ENCODE measurements around the gene REEP5. TPM values are rescaled to one million over a fixed set of nuclear protein-coding genes. Genes with fewer than 3 reads are reported as not detected.

Gene REEP5
- total and polyA plus RNA-seq, 4 experiments from 2014 or later = 55.6 to 117 (median 87.0) TPM

DNA sequence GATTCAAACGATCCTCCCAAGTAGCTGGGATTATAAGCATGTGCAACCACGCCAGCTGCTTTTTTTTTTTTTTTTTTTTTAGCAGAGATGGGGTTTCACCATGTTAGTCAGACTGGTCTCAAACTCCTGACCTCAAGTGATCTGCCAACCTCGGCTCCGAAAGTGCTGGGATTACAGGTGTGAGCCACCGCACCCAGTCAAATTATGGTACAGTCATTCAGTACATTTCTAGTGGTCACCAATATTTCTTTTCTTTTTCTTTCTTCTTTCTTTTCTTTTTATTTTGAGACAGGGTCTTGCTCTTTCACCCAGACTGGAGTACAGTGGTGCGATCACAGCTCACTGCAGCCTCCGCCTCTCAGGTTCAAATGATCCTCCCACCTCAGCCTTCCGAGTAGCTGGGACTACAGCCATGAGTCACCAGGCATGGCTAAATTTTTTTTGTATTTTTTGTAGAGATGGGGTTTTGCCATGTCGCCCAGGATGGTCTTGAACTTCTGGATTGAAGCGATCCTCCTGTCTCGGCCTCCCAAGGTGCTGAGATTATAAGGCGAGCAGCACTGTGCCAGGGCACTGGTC, 29.2 kb upstream of the REEP5 start:
- Mint-ChIP-seq H3K27me3 (peaks cover 0 to 2% of the 10 kb centered on the region in 2 donors), H3K4me1 (peaks cover 6 to 7% (median 6%) of the 10 kb centered on the region in 4 donors), H3K4me3 (no peak overlapping the region), H3K36me3 (peaks cover 0 to 4% of the 10 kb centered on the region in 2 donors), H3K9me3 (peaks cover 0 to 2% (median 0%) of the 10 kb centered on the region in 8 donors), H3K27ac (no peak overlapping the region)
- Histone ChIP-seq H3K27ac (ENCODE audit: low read depth, low read length) (no peak overlapping the region), H3K4me3 (ENCODE audit: low read length in 2 of 2) (no peak overlapping the region), H3K36me3 (ENCODE audit: insufficient read depth, low read length) (no peaks in the 10 kb centered on the region), H3K27me3 (ENCODE audit: insufficient read depth, low read length) (no peaks in the 10 kb centered on the region), H3K4me1 (ENCODE audit: insufficient read depth, low read length) (peaks cover 5% of the 10 kb centered on the region), H3K9me3 (ENCODE audit: control insufficient read depth in 1 of 2, low read length in 2 of 2) (no peaks in the 10 kb centered on the region)
- DNase-seq = no peak
- intact Hi-C loops (cut with micrococcal nuclease) = no loop called here
- ChIA-PET POLR2A (ENCODE audit: partially characterized antibody) (no interaction called here), CTCF (ENCODE audit: partially characterized antibody) (interaction anchor here (1.0 to 1.8 kb wide), 2 partner anchors 10 to 13 kb away, joined by 3 to 5 read pairs; no protein-coding TSS in a partner anchor)

DNA sequence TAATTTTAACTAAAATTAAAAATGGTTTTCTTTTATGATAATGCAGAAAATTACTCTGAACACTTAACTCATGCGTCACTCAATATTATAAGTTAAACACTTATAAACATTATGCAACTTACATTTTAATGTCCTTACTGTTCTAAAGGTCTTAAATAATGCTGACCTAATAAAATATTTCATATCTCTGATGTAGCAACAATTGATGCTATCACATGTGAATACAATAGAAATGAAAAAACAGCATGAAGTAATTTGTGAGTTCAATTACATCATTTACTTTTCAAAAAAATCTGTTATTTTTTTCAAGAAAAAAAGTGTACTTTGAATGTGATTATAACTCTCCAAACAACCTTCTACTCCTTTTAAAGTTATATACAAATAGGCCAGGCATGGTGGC, 26.4 kb upstream of the REEP5 start:
- CTCF ChIA-PET (ENCODE audit: partially characterized antibody) = interaction anchor here (1.0 kb wide), 1 partner anchor 47 kb away, joined by 3 read pairs; no protein-coding TSS in a partner anchor
- H3K36me3 Mint-ChIP-seq = peaks cover 0 to 2% of the 10 kb centered on the region in 2 donors
- peaks cover 0 to under 1% (median 0%) of the 10 kb centered on the region in 8 donors for H3K9me3 Mint-ChIP-seq

DNA sequence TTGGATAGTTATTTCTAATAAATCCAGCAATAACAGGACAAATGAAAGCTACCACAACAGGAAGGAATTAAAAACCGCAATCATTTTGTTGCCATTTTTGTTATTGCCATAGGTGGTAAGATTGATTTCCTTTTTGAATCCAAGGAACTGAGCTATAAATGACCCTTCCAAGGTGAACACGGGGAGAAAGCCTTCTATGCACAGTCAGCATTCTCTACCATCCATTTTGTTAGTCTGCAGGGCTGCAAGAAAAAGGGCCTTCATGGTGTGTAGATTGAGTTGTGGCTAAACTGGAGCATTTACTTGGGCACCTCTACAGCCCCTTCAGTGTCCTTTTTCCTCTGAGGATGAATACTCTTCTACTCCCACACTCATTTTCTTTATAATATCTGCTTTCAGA, 18.6 kb upstream of the REEP5 start:
- Mint-ChIP-seq H3K36me3 (no peaks in the 10 kb centered on the region), H3K4me3 (no peak overlapping the region), H3K27ac (no peak overlapping the region), H3K9me3 (no peaks in the 10 kb centered on the region), H3K4me1 (peaks cover under 1 to 6% (median 4%) of the 10 kb centered on the region in 4 donors), H3K27me3 (no peaks in the 10 kb centered on the region)
- no peaks in the 10 kb centered on the region for H3K36me3 ChIP-seq (ENCODE audit: insufficient read depth, low read length)
- DNase-seq = no peak
- H3K27ac ChIP-seq (ENCODE audit: low read depth, low read length) = no peak overlapping the region
- intact Hi-C loops (cut with micrococcal nuclease) = no loop called here
- H3K27me3 ChIP-seq (ENCODE audit: insufficient read depth, low read length) = no peaks in the 10 kb centered on the region
- H3K9me3 ChIP-seq (ENCODE audit: control insufficient read depth in 1 of 2, low read length in 2 of 2) = no peaks in the 10 kb centered on the region
- no peaks in the 10 kb centered on the region for H3K4me1 ChIP-seq (ENCODE audit: insufficient read depth, low read length)
- CTCF ChIA-PET (ENCODE audit: partially characterized antibody) = interaction anchor here (0.9 to 1.4 kb wide), 3 partner anchors 17 to 26 kb away, joined by 3 to 5 read pairs (median 3); no protein-coding TSS in a partner anchor
- POLR2A ChIA-PET (ENCODE audit: partially characterized antibody) = no interaction called here
- no peak overlapping the region for H3K4me3 ChIP-seq (ENCODE audit: low read length in 2 of 2)

More for the DNA sequence above, 26.4 kb upstream of the REEP5 start:
- Mint-ChIP-seq H3K27ac (no peak overlapping the region), H3K4me3 (no peak overlapping the region), H3K4me1 (peaks cover 11 to 17% (median 15%) of the 10 kb centered on the region in 4 donors), H3K27me3 (peaks cover 0 to under 1% of the 10 kb centered on the region in 2 donors)
- DNase-seq = no peak
- Histone ChIP-seq H3K4me1 (ENCODE audit: insufficient read depth, low read length) (peaks cover 10% of the 10 kb centered on the region), H3K36me3 (ENCODE audit: insufficient read depth, low read length) (no peaks in the 10 kb centered on the region), H3K4me3 (ENCODE audit: low read length in 2 of 2) (no peak overlapping the region), H3K9me3 (ENCODE audit: control insufficient read depth in 1 of 2, low read length in 2 of 2) (no peaks in the 10 kb centered on the region), H3K27ac (ENCODE audit: low read depth, low read length) (no peak overlapping the region), H3K27me3 (ENCODE audit: insufficient read depth, low read length) (no peaks in the 10 kb centered on the region)
- POLR2A ChIA-PET (ENCODE audit: partially characterized antibody) = no interaction called here
- intact Hi-C loops (cut with micrococcal nuclease) = no loop called here

DNA sequence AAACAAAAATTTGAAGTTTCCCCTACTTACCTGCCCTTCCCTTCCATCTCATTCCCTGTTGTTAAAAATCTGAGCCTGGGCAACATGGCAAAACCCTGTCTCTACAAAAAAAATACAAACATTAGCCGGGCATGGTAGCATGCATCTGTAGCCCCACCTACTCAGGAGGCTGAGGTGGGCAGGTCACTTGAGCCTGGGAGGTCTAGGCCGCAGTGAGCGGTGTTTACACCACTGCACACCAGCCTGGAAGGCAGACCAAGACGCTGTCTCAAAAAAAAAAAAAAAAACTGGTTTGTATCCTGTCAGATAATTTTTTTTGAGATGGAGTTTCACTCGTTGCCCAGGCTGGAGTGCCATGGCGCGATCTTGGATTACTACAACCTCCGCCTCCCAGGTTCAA, 16.3 kb upstream of the REEP5 start:
- H3K36me3 Mint-ChIP-seq = no peaks in the 10 kb centered on the region
- CTCF ChIA-PET (ENCODE audit: partially characterized antibody) = no interaction called here
- H3K27me3 Mint-ChIP-seq = no peaks in the 10 kb centered on the region
- POLR2A ChIA-PET (ENCODE audit: partially characterized antibody) = no interaction called here
- peaks cover 0 to 4% (median 2%) of the 10 kb centered on the region in 4 donors for H3K4me1 Mint-ChIP-seq
- intact Hi-C loops (cut with micrococcal nuclease) = no loop called here
- no peaks in the 10 kb centered on the region for H3K36me3 ChIP-seq (ENCODE audit: insufficient read depth, low read length)
- H3K4me3 ChIP-seq (ENCODE audit: low read length in 2 of 2) = no peak overlapping the region
- no peaks in the 10 kb centered on the region for H3K4me1 ChIP-seq (ENCODE audit: insufficient read depth, low read length)
- H3K27ac Mint-ChIP-seq = no peak overlapping the region
- H3K27me3 ChIP-seq (ENCODE audit: insufficient read depth, low read length) = no peaks in the 10 kb centered on the region
- no peak overlapping the region for H3K4me3 Mint-ChIP-seq
- no peaks in the 10 kb centered on the region for H3K9me3 Mint-ChIP-seq
- no peaks in the 10 kb centered on the region for H3K9me3 ChIP-seq (ENCODE audit: control insufficient read depth in 1 of 2, low read length in 2 of 2)
- H3K27ac ChIP-seq (ENCODE audit: low read depth, low read length) = no peak overlapping the region
- DNase-seq = no peak

DNA sequence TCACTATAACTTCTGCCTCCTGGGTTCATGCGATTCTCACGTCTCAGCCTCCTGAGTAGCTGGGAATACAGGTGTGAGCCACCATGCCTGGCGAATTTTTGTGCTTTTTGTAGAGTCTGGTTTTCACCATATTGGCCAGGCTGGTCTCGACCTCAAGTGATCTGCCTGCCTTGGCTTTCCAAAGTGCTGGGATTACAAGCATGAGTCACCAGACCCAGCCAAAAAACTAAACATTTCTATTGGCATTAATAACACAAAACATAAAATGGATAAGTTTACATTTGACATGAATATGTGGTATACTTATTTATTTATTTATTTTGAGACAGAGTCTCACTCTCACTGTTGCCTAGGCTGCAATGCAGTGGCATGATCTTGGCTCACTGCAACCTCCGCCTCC, 13.6 kb upstream of the REEP5 start:
- POLR2A ChIA-PET (ENCODE audit: partially characterized antibody) = no interaction called here
- CTCF ChIA-PET (ENCODE audit: partially characterized antibody) = no interaction called here
- H3K4me1 Mint-ChIP-seq = peaks cover 10 to 22% (median 15%) of the 10 kb centered on the region in 4 donors

DNA sequence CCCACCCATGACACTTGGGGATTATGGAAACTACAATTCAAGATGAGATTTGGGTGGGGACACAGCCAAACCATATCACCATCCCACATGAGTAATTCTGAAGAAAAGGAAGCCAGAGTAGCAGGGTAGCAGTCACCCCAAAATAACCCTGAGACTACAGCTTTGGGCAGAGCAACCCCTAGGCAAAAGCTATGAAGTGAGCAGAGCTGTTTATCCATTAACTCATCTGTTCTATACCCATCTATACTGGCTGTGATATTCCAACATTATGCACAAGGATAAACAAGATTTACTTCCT, 12.3 kb upstream of the REEP5 start:
- no peak overlapping the region for H3K27ac ChIP-seq (ENCODE audit: low read depth, low read length)
- Mint-ChIP-seq H3K4me1 (peaks cover 20 to 36% (median 26%) of the 10 kb centered on the region in 4 donors), H3K4me3 (no peak overlapping the region), H3K27me3 (no peaks in the 10 kb centered on the region), H3K9me3 (no peaks in the 10 kb centered on the region), H3K36me3 (no peaks in the 10 kb centered on the region), H3K27ac (no peak overlapping the region)
- ChIA-PET POLR2A (ENCODE audit: partially characterized antibody) (interaction anchor here (1.3 kb wide), 1 partner anchor 73 kb away, joined by 4 read pairs; the partner anchor contains the start of gene SRP19), CTCF (ENCODE audit: partially characterized antibody) (interaction anchor here (1.0 to 1.4 kb wide), 3 partner anchors 10 to 33 kb away, joined by 3 to 7 read pairs (median 4); no protein-coding TSS in a partner anchor)
- H3K9me3 ChIP-seq (ENCODE audit: control insufficient read depth in 1 of 2, low read length in 2 of 2) = no peaks in the 10 kb centered on the region
- no peak overlapping the region for H3K4me3 ChIP-seq (ENCODE audit: low read length in 2 of 2)
- H3K4me1 ChIP-seq (ENCODE audit: insufficient read depth, low read length) = peaks cover 27% of the 10 kb centered on the region
- no peaks in the 10 kb centered on the region for H3K36me3 ChIP-seq (ENCODE audit: insufficient read depth, low read length)
- H3K27me3 ChIP-seq (ENCODE audit: insufficient read depth, low read length) = no peaks in the 10 kb centered on the region
- DNase-seq = no peak
- intact Hi-C loops (cut with micrococcal nuclease) = no loop called here

More for the DNA sequence above, 13.6 kb upstream of the REEP5 start:
- Histone ChIP-seq H3K9me3 (ENCODE audit: control insufficient read depth in 1 of 2, low read length in 2 of 2) (no peaks in the 10 kb centered on the region), H3K4me3 (ENCODE audit: low read length in 2 of 2) (no peak overlapping the region), H3K27ac (ENCODE audit: low read depth, low read length) (no peak overlapping the region), H3K4me1 (ENCODE audit: insufficient read depth, low read length) (peaks cover 13% of the 10 kb centered on the region), H3K27me3 (ENCODE audit: insufficient read depth, low read length) (no peaks in the 10 kb centered on the region), H3K36me3 (ENCODE audit: insufficient read depth, low read length) (no peaks in the 10 kb centered on the region)
- H3K27ac Mint-ChIP-seq = no peak overlapping the region
- DNase-seq = no peak
- H3K4me3 Mint-ChIP-seq = no peak overlapping the region
- intact Hi-C loops (cut with micrococcal nuclease) = no loop called here
- H3K9me3 Mint-ChIP-seq = no peaks in the 10 kb centered on the region
- no peaks in the 10 kb centered on the region for H3K27me3 Mint-ChIP-seq
- no peaks in the 10 kb centered on the region for H3K36me3 Mint-ChIP-seq

DNA sequence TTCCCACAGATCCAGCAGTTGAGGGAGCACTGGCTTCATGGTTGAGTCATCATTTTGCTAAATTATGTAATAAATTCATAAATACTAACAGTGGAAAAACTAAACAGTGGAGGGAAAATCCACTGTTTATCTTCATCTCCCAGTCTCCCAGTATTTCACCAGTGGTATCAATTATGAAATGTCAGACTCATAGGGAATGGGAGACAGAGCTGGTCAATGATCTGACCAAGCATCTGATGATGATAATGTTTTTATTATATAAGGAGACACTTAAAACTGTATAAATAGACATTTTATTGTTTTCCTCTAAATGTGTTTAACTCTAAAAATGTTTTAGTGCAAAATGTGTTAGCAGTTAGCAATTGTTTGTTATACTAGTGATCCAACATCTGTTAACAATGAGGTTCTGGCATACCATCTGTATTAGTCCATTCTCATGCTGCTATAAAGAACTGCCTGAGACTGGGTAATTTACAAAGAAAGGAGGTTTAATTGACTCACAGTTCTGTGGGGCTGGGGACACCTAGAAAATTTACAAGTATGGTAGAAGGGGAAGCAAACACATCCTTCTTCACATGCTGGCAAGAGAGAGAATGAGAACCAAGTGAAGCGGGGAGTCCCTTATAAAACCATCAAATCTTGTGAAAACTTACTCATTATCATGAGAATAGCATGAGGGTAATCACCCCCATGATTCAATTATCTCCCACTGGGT, 11.8 kb upstream of the REEP5 start:
- intact Hi-C loops (cut with micrococcal nuclease) = no loop called here
- H3K27me3 Mint-ChIP-seq = no peaks in the 10 kb centered on the region
- ChIA-PET POLR2A (ENCODE audit: partially characterized antibody) (interaction anchor here (1.3 kb wide), 1 partner anchor 73 kb away, joined by 4 read pairs; the partner anchor contains the start of gene SRP19), CTCF (ENCODE audit: partially characterized antibody) (interaction anchor here (1.0 to 1.4 kb wide), 3 partner anchors 10 to 33 kb away, joined by 3 to 7 read pairs (median 4); no protein-coding TSS in a partner anchor)
- peaks cover 23 to 41% (median 30%) of the 10 kb centered on the region in 4 donors for H3K4me1 Mint-ChIP-seq
- no peak overlapping the region for H3K4me3 Mint-ChIP-seq
- DNase-seq = no peak
- Histone ChIP-seq H3K27me3 (ENCODE audit: insufficient read depth, low read length) (no peaks in the 10 kb centered on the region), H3K4me3 (ENCODE audit: low read length in 2 of 2) (no peak overlapping the region), H3K4me1 (ENCODE audit: insufficient read depth, low read length) (peaks cover 32% of the 10 kb centered on the region), H3K9me3 (ENCODE audit: control insufficient read depth in 1 of 2, low read length in 2 of 2) (no peaks in the 10 kb centered on the region), H3K36me3 (ENCODE audit: insufficient read depth, low read length) (no peaks in the 10 kb centered on the region), H3K27ac (ENCODE audit: low read depth, low read length) (no peak overlapping the region)
- no peaks in the 10 kb centered on the region for H3K36me3 Mint-ChIP-seq
- H3K27ac Mint-ChIP-seq = no peak overlapping the region
- no peaks in the 10 kb centered on the region for H3K9me3 Mint-ChIP-seq
